Measurements from ENCODE around the gene SLC47A1. TPM values are rescaled to one million over a fixed set of nuclear protein-coding genes. Genes with fewer than 3 reads are reported as not detected.

Gene SLC47A1
- total RNA-seq, 1 experiment from 2014 or later, result 1.3 TPM

DNA sequence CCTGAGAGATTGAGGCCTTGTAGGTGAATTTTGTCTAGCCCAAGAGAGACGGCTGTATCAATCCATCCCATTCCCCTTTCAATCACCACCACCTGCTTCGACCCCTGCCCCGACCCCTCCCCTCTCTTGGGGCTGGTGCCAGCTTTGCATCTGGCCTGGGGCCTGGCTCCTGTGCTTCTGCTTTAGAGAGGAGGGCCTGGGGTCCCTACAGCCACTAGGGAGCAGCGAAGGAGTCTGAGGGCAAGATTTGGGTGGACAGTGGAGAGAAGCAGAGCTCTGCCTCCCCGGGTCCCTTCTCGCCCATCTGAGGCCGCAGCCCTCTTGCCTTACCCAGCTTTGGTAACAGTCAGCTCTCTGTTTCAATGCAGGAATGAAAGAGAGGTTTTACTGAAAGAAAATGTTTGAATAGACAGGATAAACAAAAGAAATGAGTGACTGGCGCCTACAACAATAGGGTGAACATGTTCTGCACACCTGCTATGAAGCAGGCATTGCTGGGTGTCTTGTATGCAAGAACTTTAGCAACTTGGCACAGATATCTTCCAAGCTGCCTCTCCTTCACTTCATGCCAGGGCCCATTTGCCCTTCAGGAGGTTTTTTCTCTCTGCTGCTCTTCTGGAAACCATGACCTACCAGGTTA is 57.4 kb downstream of the SLC47A1 start:
- no peak for DNase-seq (ENCODE audit: low spot score)

DNA sequence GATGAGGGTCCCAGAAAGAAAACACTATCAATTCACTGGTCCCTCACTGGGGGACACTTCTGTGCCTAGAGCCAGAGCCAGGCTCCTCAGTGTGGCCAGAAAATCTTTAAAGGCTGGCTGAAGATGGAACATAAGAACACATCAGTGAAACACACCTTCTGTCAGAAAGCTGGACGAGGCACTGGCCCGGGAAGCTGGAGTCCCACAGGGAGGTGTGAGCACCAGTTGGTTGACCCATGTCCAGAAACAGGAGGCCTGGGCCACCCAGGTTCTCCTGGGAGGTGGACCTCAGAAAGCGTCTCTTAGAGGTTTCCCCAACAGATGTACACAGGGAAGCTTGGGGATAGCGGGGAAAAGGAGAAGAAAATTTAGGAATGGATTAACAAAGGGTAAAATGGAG is 58.7 kb downstream of the SLC47A1 start:
- DNase-seq (ENCODE audit: low spot score), result no peak

DNA sequence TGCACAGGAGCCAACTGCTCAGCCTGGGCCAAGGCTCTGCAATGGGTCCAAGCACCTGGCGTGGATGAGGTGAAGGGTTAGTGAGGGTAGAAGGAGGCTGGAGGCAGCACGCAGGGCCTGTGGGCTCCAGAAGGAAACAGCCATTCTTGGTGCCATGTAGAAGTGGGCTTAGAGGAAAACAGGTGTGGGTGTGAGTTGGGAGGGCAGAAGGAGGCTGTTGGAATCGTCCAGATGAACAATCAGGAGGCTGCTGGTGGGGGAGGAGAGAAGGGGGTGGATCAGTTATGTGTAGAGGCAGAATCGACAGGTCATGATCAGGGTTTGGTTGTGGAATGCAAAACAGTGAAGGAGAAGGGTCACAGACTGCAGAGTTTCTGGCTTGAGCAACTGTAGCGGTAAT is 63.2 kb downstream of the SLC47A1 start:
- no peak for DNase-seq (ENCODE audit: low spot score)

DNA sequence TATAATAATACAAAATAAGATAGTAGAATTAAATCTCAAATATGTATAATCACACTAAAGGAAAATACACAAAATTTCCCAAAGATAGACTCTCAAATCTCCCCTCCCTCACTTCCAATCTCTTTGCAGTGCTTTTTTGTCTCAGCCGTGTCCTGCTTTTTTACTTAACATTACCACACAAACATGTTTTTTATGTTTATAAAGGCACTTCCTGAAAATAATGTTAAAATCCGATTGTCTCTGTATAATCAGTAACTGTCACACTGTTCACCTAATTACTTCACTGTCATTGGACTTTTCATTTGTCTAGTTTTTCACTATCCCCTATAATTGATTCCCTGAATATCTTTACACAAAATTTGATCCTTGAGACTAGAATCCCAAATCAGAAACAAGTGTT is 76.7 kb downstream of the SLC47A1 start:
- DNase-seq (ENCODE audit: low spot score), result no peak

DNA sequence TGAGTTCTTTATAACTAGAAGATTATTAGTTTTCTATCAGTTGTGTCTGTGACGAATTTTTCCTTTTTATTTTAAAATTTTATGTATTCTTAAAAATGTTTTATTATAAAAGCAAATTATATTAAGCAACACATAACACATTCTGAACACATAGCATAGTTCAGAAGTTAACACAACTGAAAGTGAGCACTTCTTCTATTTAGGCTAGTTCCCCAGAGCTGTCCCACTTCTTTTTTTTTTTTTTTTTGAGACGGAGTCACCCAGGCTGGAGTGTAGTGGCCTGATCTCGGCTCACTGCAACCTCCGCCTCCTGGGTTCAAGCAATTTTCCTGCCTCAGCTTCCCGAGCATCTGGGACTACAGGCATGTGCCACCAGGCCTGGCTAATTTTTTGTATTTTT is 77.2 kb downstream of the SLC47A1 start:
- DNase-seq (ENCODE audit: low spot score), result no peak

DNA sequence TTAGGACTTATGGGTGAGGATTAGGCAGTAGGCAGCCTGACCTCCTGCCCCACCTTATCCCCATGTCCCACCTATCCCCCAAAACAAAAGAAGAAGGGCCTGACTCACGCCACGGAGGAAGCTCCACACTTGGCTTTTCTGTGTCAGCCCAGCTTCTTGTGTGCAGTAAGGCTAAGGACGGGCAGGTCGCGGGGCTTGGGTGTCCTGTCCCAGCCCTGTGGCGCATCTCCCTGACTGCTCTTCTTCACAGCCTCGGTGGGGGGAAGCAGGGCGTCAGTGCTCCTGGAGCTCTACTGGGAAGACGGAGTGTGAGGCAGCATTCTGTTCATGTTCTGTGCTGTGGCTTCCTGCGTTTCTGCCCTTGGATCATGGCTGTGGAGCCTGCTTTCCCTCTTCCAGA is 80.3 kb downstream of the SLC47A1 start:
- DNase-seq (ENCODE audit: low spot score), result no peak

DNA sequence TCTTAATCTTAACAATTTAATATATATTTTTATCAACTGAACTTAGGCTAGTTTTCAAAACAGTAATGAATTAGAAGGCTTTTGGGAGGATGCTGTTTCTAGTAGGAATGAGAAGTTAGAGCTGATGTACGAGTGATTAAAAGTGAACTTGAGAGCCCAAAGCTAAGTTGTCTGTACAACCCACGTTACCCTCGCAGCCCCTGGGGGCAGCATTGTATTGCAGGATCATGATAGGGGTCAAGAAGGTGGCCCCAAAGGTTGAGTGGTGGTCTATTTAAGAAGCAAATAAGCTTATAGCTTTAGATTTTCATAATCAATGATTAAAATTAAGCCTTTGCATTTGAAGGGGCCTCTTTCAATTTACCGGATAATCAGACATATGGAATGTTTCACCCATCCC is 81.2 kb downstream of the SLC47A1 start:
- DNase-seq (ENCODE audit: low spot score), result no peak

DNA sequence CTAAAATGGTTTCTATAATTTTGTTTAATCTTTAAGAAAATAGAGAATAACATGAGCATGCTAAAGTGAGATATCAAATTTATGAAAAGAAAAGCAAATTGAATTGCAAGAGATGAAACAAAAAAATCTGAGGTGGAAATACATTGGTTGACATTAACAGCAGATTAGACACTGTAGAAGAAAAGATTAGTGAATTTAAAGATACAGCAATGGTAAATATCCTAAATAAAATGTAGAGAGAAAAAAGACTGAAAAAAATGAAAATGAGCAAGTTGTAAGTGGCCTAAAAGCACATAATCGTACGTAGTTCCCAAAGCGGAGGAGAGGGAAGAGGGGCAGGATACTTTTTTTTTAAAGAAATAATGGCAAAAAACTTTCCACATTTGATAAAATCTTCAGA is 84.4 kb downstream of the SLC47A1 start:
- no peak for DNase-seq (ENCODE audit: low spot score)

DNA sequence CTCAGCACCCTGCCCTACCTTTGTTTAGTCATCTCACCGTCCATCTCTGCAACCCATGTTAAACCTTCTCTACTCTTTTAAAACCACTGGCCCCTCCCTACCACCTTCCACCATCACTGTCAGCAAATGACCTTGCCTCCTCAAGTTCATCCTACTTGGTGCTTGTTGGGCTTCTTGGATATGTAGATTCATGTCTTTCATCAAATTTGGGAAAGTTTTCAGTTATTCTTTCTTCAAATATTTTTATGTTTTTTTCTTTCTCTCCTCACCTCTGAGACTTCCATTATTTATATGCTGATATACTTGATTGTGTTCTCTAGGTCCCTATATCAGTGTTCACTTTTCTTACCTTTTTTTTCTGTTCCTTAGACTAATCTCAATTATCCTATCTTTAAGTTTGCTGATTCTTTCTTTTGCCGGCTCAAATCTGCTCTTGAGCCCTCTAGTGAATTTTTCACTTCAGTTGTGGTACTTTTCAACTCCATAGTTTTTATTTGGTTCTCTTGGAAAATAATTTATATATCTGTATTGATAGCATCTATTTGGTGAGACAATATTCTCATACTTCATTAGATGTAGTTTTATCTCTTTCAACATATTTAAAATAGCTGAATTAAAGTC is 86.2 kb downstream of the SLC47A1 start:
- no peak for DNase-seq (ENCODE audit: low spot score)

DNA sequence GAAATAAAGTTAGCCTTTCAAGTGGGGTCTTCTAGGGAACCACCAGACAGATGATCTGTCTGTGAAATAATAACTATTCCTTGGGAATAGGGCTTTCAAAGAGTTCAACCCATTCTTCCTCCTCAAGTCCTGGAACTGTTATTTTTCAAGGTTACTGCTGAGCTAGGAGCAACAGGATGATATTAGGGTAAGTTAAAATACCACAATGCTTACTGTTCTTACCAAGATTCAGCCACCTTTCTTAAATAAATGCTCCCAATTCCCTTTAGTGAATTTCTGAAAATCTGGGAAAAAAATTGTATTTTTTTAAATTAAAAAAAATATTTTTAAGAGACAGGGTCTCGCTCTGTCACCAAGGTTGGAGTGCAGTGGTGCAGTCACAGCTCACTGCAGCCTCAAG is 88.0 kb downstream of the SLC47A1 start:
- no peak for DNase-seq (ENCODE audit: low spot score)

DNA sequence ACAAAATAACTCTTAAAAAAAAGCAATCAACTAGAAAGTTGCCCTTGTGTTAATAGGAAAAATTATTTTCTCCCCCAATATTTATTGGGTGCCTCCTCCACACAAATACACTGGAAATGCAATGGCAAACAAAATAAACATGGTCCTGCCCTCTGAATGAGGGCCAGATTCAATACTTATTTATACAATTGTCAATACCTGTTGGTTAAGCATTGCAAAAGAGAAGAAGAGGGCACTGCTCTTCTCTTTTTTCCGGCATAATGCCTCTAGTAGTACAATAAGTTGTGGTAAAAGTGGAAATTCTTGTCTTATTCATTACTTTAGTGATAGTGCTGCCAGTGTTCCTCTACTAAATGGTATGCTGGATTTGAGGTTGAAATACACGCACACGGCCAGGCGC is 92.4 kb downstream of the SLC47A1 start:
- no peak for DNase-seq (ENCODE audit: low spot score)

Other genes starting within 250 kb of the SLC47A1 start
- gene B9D1, start 171.1 kb upstream of the SLC47A1 start, total RNA-seq (2014; rRNA removed; shearing (Covaris generic)), result 46.3 and 73.2 TPM in 2 replicates
- gene MAPK7, start 155.4 kb upstream of the SLC47A1 start, total RNA-seq (2014; rRNA removed; shearing (Covaris generic)), result 6.2 and 31.0 TPM in 2 replicates
- gene MFAP4, start 146.7 kb upstream of the SLC47A1 start, total RNA-seq (2014; rRNA removed; shearing (Covaris generic)), result 122 and 168 TPM in 2 replicates
- 0.15 and 1.4 TPM in 2 replicates for gene RNF112, start 122.6 kb upstream of the SLC47A1 start, total RNA-seq (2014; rRNA removed; shearing (Covaris generic))
- 158 and 160 TPM in 2 replicates for gene ALDH3A2, start 114.9 kb downstream of the SLC47A1 start, total RNA-seq (2014; rRNA removed; shearing (Covaris generic))
- gene SLC47A2, start 182.7 kb downstream of the SLC47A1 start, total RNA-seq (2014; rRNA removed; shearing (Covaris generic)), result not detected in 2 replicates
- gene ALDH3A1, start 214.4 kb downstream of the SLC47A1 start, total RNA-seq (2014; rRNA removed; shearing (Covaris generic)), result 41.9 and 51.1 TPM in 2 replicates